Stimulated activated CD8-positive, alpha-beta memory T cell treated with anti-CD3 and anti-CD28 coated beads, Interleukin-15, amount 100 ng/mL, for 24 hours (primary cell): ENCODE data around the gene GADD45B.
A peak's percentile ranks its signal among the peaks of the same experiment; 100 is the strongest.
"Not testable (repeated sequence)": the region's sequence is repeated elsewhere in the genome, so short reads cannot be mapped to it uniquely, and the experiment has no call there.

Experiments
- DNase-seq: peaks from one replicate; pipeline ENCODE4 v3.0.0-alpha.2; 2020; ENCODE audit warnings: low read depth

GADD45B gene

GRCh38 chr19:2444251-2445002 is 31.5 kb upstream of the GADD45B start:
- no peak for DNase-seq

- no peak for DNase-seq
Measured at GRCh38 chr19:2446381-2446780, 29.5 kb upstream of the GADD45B start.

- no peak for DNase-seq
Measured at GRCh38 chr19:2449019-2449418, 26.9 kb upstream of the GADD45B start.

GRCh38 chr19:2451138-2451537 is 24.8 kb upstream of the GADD45B start:
- no peak for DNase-seq

- no peak for DNase-seq
Measured at GRCh38 chr19:2451741-2452140, 24.2 kb upstream of the GADD45B start.

GRCh38 chr19:2453431-2454025 is 22.4 kb upstream of the GADD45B start:
- DNase-seq: no peak

GRCh38 chr19:2454199-2454961 is 21.5 kb upstream of the GADD45B start:
- no peak for DNase-seq

- no peak for DNase-seq
Measured at GRCh38 chr19:2454962-2455850, 20.7 kb upstream of the GADD45B start.

GRCh38 chr19:2455851-2456570 is 19.9 kb upstream of the GADD45B start:
- DNase-seq: peak; percentile 18

- DNase-seq: no peak
Measured at GRCh38 chr19:2457394-2458037, 18.4 kb upstream of the GADD45B start.

GRCh38 chr19:2458054-2458453 is 17.9 kb upstream of the GADD45B start:
- DNase-seq: no peak

GRCh38 chr19:2458776-2459175 is 17.2 kb upstream of the GADD45B start:
- DNase-seq: not testable (repeated sequence)

GRCh38 chr19:2460245-2460644 is 15.7 kb upstream of the GADD45B start:
- no peak for DNase-seq

- peak; percentile 35 for DNase-seq
Measured at GRCh38 chr19:2461751-2462634, 13.9 kb upstream of the GADD45B start.

GRCh38 chr19:2462635-2463421 is 13.1 kb upstream of the GADD45B start:
- no peak for DNase-seq

GRCh38 chr19:2463694-2464093 is 12.2 kb upstream of the GADD45B start:
- not testable (repeated sequence) for DNase-seq

- DNase-seq: no peak
Measured at GRCh38 chr19:2464389-2464788, 11.5 kb upstream of the GADD45B start.

GRCh38 chr19:2468596-2468995 is 7.3 kb upstream of the GADD45B start:
- DNase-seq: no peak
